ENCODE data around the gene PTPRD. TPM values are rescaled to one million over a fixed set of nuclear protein-coding genes. Genes with fewer than 3 reads are reported as not detected.

Gene PTPRD
- total RNA-seq, 1 experiment from 2014 or later = not detected

GRCh38 chr9:8614926-8615440 is 1997.8 kb downstream of the PTPRD start:
- POLR2A ChIA-PET = interaction anchor here (0.6 kb wide), 1 partner anchor 576 kb away, joined by 3 read pairs; no protein-coding TSS in a partner anchor
- ATAC-seq (no peak), DNase-seq (ENCODE audit: low read depth, low spot score) (no peak)
- CTCF ChIA-PET = no interaction called here
- no TSS peak for BruUV-seq (replicated peaks)
- H3K27me3 ChIP-seq (ENCODE audit: control insufficient read depth, insufficient read depth, low read length) = no peaks in the 10 kb centered on the region
- no peak overlapping the region for H3K27ac ChIP-seq (ENCODE audit: low read length)
- no peaks in the 10 kb centered on the region for H3K9me3 ChIP-seq (ENCODE audit: control insufficient read depth, insufficient read depth, low read depth, low read length)
- intact Hi-C loops (cut with micrococcal nuclease; ENCODE audit: unreplicated experiment) (no loop called here), in situ Hi-C loops (cut with HindIII; ENCODE audit: low pct_unique_long_range_greater_than_20kb, low sequenced_read_pairs) (no loop called here)
- H3K4me1 ChIP-seq (ENCODE audit: control insufficient read depth, insufficient read depth, low read length) = no peaks in the 10 kb centered on the region
- H3K4me3 ChIP-seq (ENCODE audit: low read depth in 2 of 2, low read length in 2 of 2) = no peak overlapping the region
- no peaks in the 10 kb centered on the region for H3K36me3 ChIP-seq (ENCODE audit: control insufficient read depth, insufficient read depth, low read length)
- TF ChIP-seq REST (IDR thresholded peaks at IDR 0.05; ENCODE audit: insufficient read depth in 1 of 2, low read depth in 2 of 2, low read length in 1 of 2) (no peak), POLR2AphosphoS5 (IDR thresholded peaks at IDR 0.05; ENCODE audit: low read depth, low read length) (no peak), CTCF (IDR thresholded peaks at IDR 0.05) (no peak), TCF7L2 (IDR thresholded peaks at IDR 0.05; ENCODE audit: low read depth, low read length) (no peak), SIN3A (IDR thresholded peaks at IDR 0.05; ENCODE audit: borderline replicate concordance, insufficient read depth, low read depth, low read length) (no peak)

GRCh38 chr9:8613346-8613825 is 1999.4 kb downstream of the PTPRD start:
- DNase-seq (ENCODE audit: low read depth, low spot score) = no peak
- no peak overlapping the region for H3K4me3 ChIP-seq (ENCODE audit: low read depth in 2 of 2, low read length in 2 of 2)
- TF ChIP-seq REST (IDR thresholded peaks at IDR 0.05; ENCODE audit: insufficient read depth in 1 of 2, low read depth in 2 of 2, low read length in 1 of 2) = no peak
- TF ChIP-seq CTCF (IDR thresholded peaks at IDR 0.05) = no peak
- TF ChIP-seq POLR2AphosphoS5 (IDR thresholded peaks at IDR 0.05; ENCODE audit: low read depth, low read length) = no peak
- TF ChIP-seq TCF7L2 (IDR thresholded peaks at IDR 0.05; ENCODE audit: low read depth, low read length) = no peak
- TF ChIP-seq SIN3A (IDR thresholded peaks at IDR 0.05; ENCODE audit: borderline replicate concordance, insufficient read depth, low read depth, low read length) = no peak
- ChIA-PET CTCF (no interaction called here), POLR2A (no interaction called here)
- H3K4me1 ChIP-seq (ENCODE audit: control insufficient read depth, insufficient read depth, low read length) = no peaks in the 10 kb centered on the region
- H3K36me3 ChIP-seq (ENCODE audit: control insufficient read depth, insufficient read depth, low read length) = no peaks in the 10 kb centered on the region
- H3K9me3 ChIP-seq (ENCODE audit: control insufficient read depth, insufficient read depth, low read depth, low read length) = no peaks in the 10 kb centered on the region
- intact Hi-C loops (cut with micrococcal nuclease; ENCODE audit: unreplicated experiment) (no loop called here), in situ Hi-C loops (cut with HindIII; ENCODE audit: low pct_unique_long_range_greater_than_20kb, low sequenced_read_pairs) (no loop called here)
- H3K27me3 ChIP-seq (ENCODE audit: control insufficient read depth, insufficient read depth, low read length) = no peaks in the 10 kb centered on the region
- BruUV-seq (replicated peaks) = no TSS peak
- H3K27ac ChIP-seq (ENCODE audit: low read length) = no peak overlapping the region
- no peak for ATAC-seq
